ENCODE results near the gene ABCB9. TPM values are rescaled to one million over a fixed set of nuclear protein-coding genes. Genes with fewer than 3 reads are reported as not detected.

ABCB9 gene
- total and polyA plus RNA-seq, 2 donors (not counting 1 experiment from before 2014, with no cell fraction given): 2.1 to 3.7 TPM

- intact Hi-C loops (cut with micrococcal nuclease): no loop called here
- DNase-seq (no peak), ATAC-seq (ENCODE audit: low read depth) (no peak)
- ChIA-PET POLR2A (no interaction called here), CTCF (interaction anchor here (2.0 kb wide), 1 partner anchor 11 kb away, joined by 7 read pairs; no protein-coding TSS in a partner anchor)
- no peaks in the 10 kb centered on the region for H3K27me3 ChIP-seq (replicated peaks in 1 of 4; ENCODE audit: control extremely low read depth in 1 of 4, control insufficient read depth in 3 of 4, insufficient read depth in 4 of 4, low read length in 3 of 4)
- H3K9me3 ChIP-seq (ENCODE audit: control extremely low read depth in 1 of 3, control insufficient read depth in 2 of 3, insufficient read depth in 1 of 3, low read length in 2 of 3): no peaks in the 10 kb centered on the region
- TF ChIP-seq CTCF (IDR thresholded peaks at IDR 0.05) (no peak), EZH2 (IDR thresholded peaks at IDR 0.05; ENCODE audit: borderline replicate concordance, insufficient read depth, low read depth, low read length, poor library complexity, severe bottlenecking) (no peak)
- H3K4me1 Mint-ChIP-seq: peaks cover 6% of the 10 kb centered on the region
- H3K4me3 ChIP-seq (ENCODE audit: control extremely low read depth in 1 of 5, extremely low read depth in 1 of 5, insufficient read depth in 1 of 5, low read depth in 2 of 5, low read length in 4 of 5): no peak overlapping the region
- no peaks in the 10 kb centered on the region for H3K36me3 ChIP-seq (replicated peaks in 1 of 2; ENCODE audit: control extremely low read depth in 1 of 2, control insufficient read depth in 1 of 2, extremely low read depth in 1 of 2, insufficient read depth in 2 of 2, low read length in 1 of 2)
- no peaks in the 10 kb centered on the region for H3K27me3 Mint-ChIP-seq
- H3K4me3 Mint-ChIP-seq: no peak overlapping the region
- no peak overlapping the region for H3K27ac Mint-ChIP-seq
- H3K4me1 ChIP-seq (ENCODE audit: control insufficient read depth in 2 of 2, insufficient read depth in 2 of 2, low read length in 2 of 2): peaks cover 8 to 14% of the 10 kb centered on the region in 2 donors
- no peak overlapping the region for H3K27ac ChIP-seq (ENCODE audit: low read length in 2 of 2)
- WGBS (ENCODE audit: insufficient coverage): 88% methylated on average over 8 of the region's 8 CpGs
- H3K9me3 Mint-ChIP-seq (ENCODE audit: insufficient read depth): no peaks in the 10 kb centered on the region
- no peaks in the 10 kb centered on the region for H4K20me1 ChIP-seq (ENCODE audit: control insufficient read depth, insufficient read depth, low read length, poor library complexity, severe bottlenecking)
- H2AFZ ChIP-seq (ENCODE audit: insufficient read depth, low read depth, low read length, poor library complexity, severe bottlenecking): no peak overlapping the region
- H3K79me2 ChIP-seq (ENCODE audit: control insufficient read depth, insufficient read depth, low read length): no peaks in the 10 kb centered on the region
- H3K9ac ChIP-seq (ENCODE audit: low read length): no peak overlapping the region
- H3K4me2 ChIP-seq (replicated peaks; ENCODE audit: low read depth, low read length, poor library complexity, severe bottlenecking): no peak overlapping the region
Observed at GRCh38 chr12:122963941-122964265, 2.4 kb downstream of the ABCB9 start.

DNA sequence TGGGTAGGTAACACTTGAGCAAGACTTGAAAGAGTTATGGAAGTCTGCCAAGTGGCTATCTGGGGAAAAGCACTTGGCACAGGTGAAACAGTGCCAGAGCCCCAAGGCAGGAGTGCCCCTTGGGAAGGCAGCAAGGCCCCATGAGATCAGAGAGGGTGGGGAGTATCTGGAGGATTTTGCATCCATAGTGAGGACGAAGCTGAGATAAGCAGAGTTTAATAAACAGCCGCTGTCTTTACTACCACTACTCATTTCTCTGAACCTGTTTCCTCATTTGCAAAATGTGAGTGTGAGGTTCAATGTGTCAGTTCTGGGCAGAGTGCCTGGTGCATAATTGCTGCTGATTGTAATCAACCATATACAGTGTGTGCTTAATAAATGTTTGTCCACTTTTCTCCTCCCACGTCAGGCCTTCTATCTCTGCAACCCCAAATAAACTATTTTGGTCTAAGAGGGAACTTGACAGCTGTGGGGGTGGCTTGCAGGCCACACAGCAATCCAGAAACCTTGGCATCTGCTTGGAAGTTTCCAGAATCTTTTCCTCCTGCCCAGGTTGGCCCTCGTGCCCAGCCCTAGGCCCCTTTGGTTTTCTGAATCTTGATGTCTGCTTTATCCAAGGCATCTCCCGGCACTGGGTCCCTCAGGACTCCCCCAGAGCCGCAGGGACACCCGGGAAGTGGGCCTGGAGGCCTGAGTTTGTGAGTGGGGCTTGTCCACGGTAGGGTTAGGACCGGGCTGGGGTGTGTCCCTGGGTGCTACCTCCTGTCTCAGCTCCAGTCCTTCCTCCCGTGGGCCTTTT, 4.5 kb downstream of the ABCB9 start:
- Mint-ChIP-seq H3K9me3 (ENCODE audit: insufficient read depth) (no peaks in the 10 kb centered on the region), H3K27me3 (no peaks in the 10 kb centered on the region), H3K27ac (no peak overlapping the region), H3K4me3 (no peak overlapping the region), H3K4me1 (peaks cover 3% of the 10 kb centered on the region)
- intact Hi-C loops (cut with micrococcal nuclease): no loop called here
- no peak for ATAC-seq (ENCODE audit: low read depth)
- Histone ChIP-seq H3K27me3 (replicated peaks in 1 of 4; ENCODE audit: control extremely low read depth in 1 of 4, control insufficient read depth in 3 of 4, insufficient read depth in 4 of 4, low read length in 3 of 4) (no peaks in the 10 kb centered on the region), H3K9me3 (ENCODE audit: control extremely low read depth in 1 of 3, control insufficient read depth in 2 of 3, insufficient read depth in 1 of 3, low read length in 2 of 3) (no peaks in the 10 kb centered on the region), H3K9ac (ENCODE audit: low read length) (no peak overlapping the region), H3K4me3 (ENCODE audit: control extremely low read depth in 1 of 5, extremely low read depth in 1 of 5, insufficient read depth in 1 of 5, low read depth in 2 of 5, low read length in 4 of 5) (no peak overlapping the region), H3K36me3 (replicated peaks in 1 of 2; ENCODE audit: control extremely low read depth in 1 of 2, control insufficient read depth in 1 of 2, extremely low read depth in 1 of 2, insufficient read depth in 2 of 2, low read length in 1 of 2) (no peaks in the 10 kb centered on the region), H3K27ac (ENCODE audit: low read length in 2 of 2) (no peak overlapping the region), H3K79me2 (ENCODE audit: control insufficient read depth, insufficient read depth, low read length) (no peaks in the 10 kb centered on the region), H3K4me1 (ENCODE audit: control insufficient read depth in 2 of 2, insufficient read depth in 2 of 2, low read length in 2 of 2) (peaks cover 8 to 14% of the 10 kb centered on the region in 2 donors), H4K20me1 (ENCODE audit: control insufficient read depth, insufficient read depth, low read length, poor library complexity, severe bottlenecking) (no peaks in the 10 kb centered on the region), H2AFZ (ENCODE audit: insufficient read depth, low read depth, low read length, poor library complexity, severe bottlenecking) (no peak overlapping the region), H3K4me2 (replicated peaks; ENCODE audit: low read depth, low read length, poor library complexity, severe bottlenecking) (no peak overlapping the region)
- ChIA-PET CTCF (interaction anchor here (2.0 kb wide), 1 partner anchor 9 kb away, joined by 7 read pairs; no protein-coding TSS in a partner anchor), POLR2A (no interaction called here)
- 100% methylated on average over 5 of the region's 10 CpGs for WGBS (ENCODE audit: insufficient coverage)
- peak; percentile 5 for DNase-seq
- TF ChIP-seq CTCF (IDR thresholded peaks at IDR 0.05) (no peak), EZH2 (IDR thresholded peaks at IDR 0.05; ENCODE audit: borderline replicate concordance, insufficient read depth, low read depth, low read length, poor library complexity, severe bottlenecking) (no peak)

Data from B cell (primary cell).